H1 (cell line): ENCODE measurements around the gene IL1RAP. TPM values are rescaled to one million over a fixed set of nuclear protein-coding genes. Genes with fewer than 3 reads are reported as not detected.

ENCODE experiments used
- CTCF ChIA-PET: fragments of 300-600 bp; sonication (Branson Sonifier 250); formaldehyde crosslinking; loops from one replicate; lab custom pipeline; 2021; ENCODE audit not compliant: partially characterized antibody; lab: Charles Lee
- POLR2A ChIA-PET: fragments of 300-600 bp; sonication (Branson Sonifier 250); formaldehyde crosslinking; loops from one replicate; lab custom pipeline; 2021; ENCODE audit warnings: inconsistent platforms; ENCODE audit not compliant: partially characterized antibody; lab: Charles Lee
- DNase-seq, 2 experiments: peaks; one replicate each; pipeline versions ENCODE4 v3.0.0 to v3.0.0-alpha.2; 2010 to 2022; ENCODE audit warnings: low spot score in 2 of 2, low read depth in 1 of 2, mixed read lengths in 1 of 2
- FAIRE-seq: peaks from 2 replicates; lab custom pipeline; 2011; peaks lifted over from hg19 to GRCh38; lab: Jason Lieb, UNC
- H2AFZ ChIP-seq: 2 replicates; pipeline ENCODE4 v1.8.1; 2012; ENCODE audit warnings: low read length, inconsistent platforms
- H2AK5ac ChIP-seq: 2 replicates; pipeline ENCODE4 v1.6.1; 2013; ENCODE audit warnings: low read depth, low read length
- H2BK120ac ChIP-seq: replicated peaks from 2 replicates; pipeline ENCODE3; 2013; ENCODE audit warnings: low read depth, low read length, inconsistent platforms
- H2BK12ac ChIP-seq: 2 replicates; pipeline ENCODE4 v1.6.1; 2013; ENCODE audit warnings: low read depth, low read length
- H2BK15ac ChIP-seq: 2 replicates; pipeline ENCODE4 v1.6.1; 2013; ENCODE audit warnings: low read length
- H2BK20ac ChIP-seq: 2 replicates; pipeline ENCODE4 v1.6.1; 2013; ENCODE audit warnings: low read length
- H2BK5ac ChIP-seq: 2 replicates; pipeline ENCODE4 v1.6.1; 2013; ENCODE audit warnings: low read depth, low read length
- H3K14ac ChIP-seq: 2 replicates; pipeline ENCODE4 v1.6.1; 2013; ENCODE audit warnings: inconsistent platforms; ENCODE audit not compliant: insufficient read length
- H3K18ac ChIP-seq: 2 replicates; pipeline ENCODE4 v1.6.1; 2013; ENCODE audit warnings: low read length; ENCODE audit errors: extremely low read depth
- H3K23ac ChIP-seq: 2 replicates; pipeline ENCODE4 v1.6.1; 2013; ENCODE audit warnings: inconsistent platforms; ENCODE audit not compliant: insufficient read length
- H3K23me2 ChIP-seq: 2 replicates; pipeline ENCODE4 v1.6.1; 2013; ENCODE audit warnings: low read depth, low read length
- H3K27ac ChIP-seq: 2 replicates; pipeline ENCODE4 v1.6.1; 2011; ENCODE audit warnings: low read depth, low read length, inconsistent platforms
- H3K27me3 ChIP-seq, 4 experiments: replicated peaks in 1 of 4; 1 replicate in 1 of 4; 2 replicates in 3 of 4; pipeline versions ENCODE4 v1.6.1 to v1.8.1; 2011 to 2013; ENCODE audit warnings: low read length in 3 of 4, mild to moderate bottlenecking in 3 of 4, inconsistent platforms in 2 of 4, mixed read lengths in 2 of 4, moderate library complexity in 1 of 4; ENCODE audit not compliant: control insufficient read depth in 3 of 4, insufficient read depth in 3 of 4; ENCODE audit errors: extremely low read depth in 1 of 4
- H3K36me3 ChIP-seq, 4 experiments: 2 replicates each; pipeline versions ENCODE4 v1.6.1 to v1.8.1; 2011 to 2013; ENCODE audit warnings: mild to moderate bottlenecking in 4 of 4, low read length in 3 of 4, moderate library complexity in 2 of 4, control low read depth in 1 of 4, inconsistent platforms in 1 of 4; ENCODE audit not compliant: insufficient read depth in 4 of 4, control insufficient read depth in 2 of 4
- H3K4ac ChIP-seq: replicated peaks from 2 replicates; pipeline ENCODE3; 2013; ENCODE audit warnings: low read length, low read depth, mixed read lengths, inconsistent platforms; ENCODE audit not compliant: insufficient read length
- H3K4me1 ChIP-seq, 4 experiments: replicated peaks in 1 of 4; 1 replicate in 1 of 4; 2 replicates in 3 of 4; pipeline versions ENCODE4 v1.6.1 to v1.8.1; 2011 to 2013; ENCODE audit warnings: low read length in 3 of 4, inconsistent platforms in 2 of 4, mixed read lengths in 1 of 4; ENCODE audit not compliant: insufficient read depth in 4 of 4, control insufficient read depth in 3 of 4
- H3K4me2 ChIP-seq, 2 experiments: 2 replicates each; pipeline versions ENCODE4 v1.6.1 to v1.8.1; 2011 to 2013; ENCODE audit warnings: low read depth in 2 of 2, low read length in 2 of 2, control low read depth in 1 of 2, inconsistent platforms in 1 of 2, mild to moderate bottlenecking in 1 of 2; ENCODE audit not compliant: insufficient read depth in 1 of 2
- H3K4me3 ChIP-seq, 4 experiments: fragments of 200-600, 300-600 bp in 1 of 4; sonication (generic), shearing (Covaris generic), sonication (Bioruptor Twin) in 1 of 4; 2 replicates each; pipeline versions ENCODE4 v1.5.1 to v1.8.1; 2011 to 2016; ENCODE audit warnings: low read length in 4 of 4, low read depth in 3 of 4, control low read depth in 2 of 4, inconsistent platforms in 2 of 4, mild to moderate bottlenecking in 2 of 4, mixed read lengths in 1 of 4, moderate library complexity in 1 of 4; ENCODE audit not compliant: insufficient read depth in 2 of 4; ENCODE audit errors: extremely low read depth in 1 of 4
- H3K56ac ChIP-seq: replicated peaks from 2 replicates; pipeline ENCODE3; 2013; ENCODE audit warnings: low read depth, mild to moderate bottlenecking, mixed read lengths, low read length, inconsistent platforms; ENCODE audit not compliant: insufficient read length
- H3K79me1 ChIP-seq: 2 replicates; pipeline ENCODE4 v1.6.1; 2013; ENCODE audit warnings: low read depth, low read length, control low read depth
- H3K79me2 ChIP-seq, 2 experiments: 2 replicates each; pipeline versions ENCODE4 v1.6.1 to v1.8.1; 2012 to 2013; ENCODE audit warnings: low read length in 2 of 2, mild to moderate bottlenecking in 2 of 2, inconsistent platforms in 1 of 2; ENCODE audit not compliant: insufficient read depth in 2 of 2, control insufficient read depth in 1 of 2
- H3K9ac ChIP-seq, 4 experiments: replicated peaks in 1 of 4; 1 replicate in 1 of 4; 2 replicates in 3 of 4; pipeline versions ENCODE4 v1.6.1 to v1.8.1; 2011 to 2013; ENCODE audit warnings: low read depth in 3 of 4, low read length in 3 of 4, control low read depth in 2 of 4, mild to moderate bottlenecking in 2 of 4, moderate library complexity in 2 of 4, inconsistent platforms in 1 of 4; ENCODE audit errors: extremely low read depth in 1 of 4
- H3K9me3 ChIP-seq, 2 experiments: 2 replicates each; pipeline versions ENCODE4 v1.6.1 to v1.8.1; 2012 to 2013; ENCODE audit warnings: mild to moderate bottlenecking in 2 of 2, moderate library complexity in 2 of 2, control low read depth in 1 of 2, inconsistent platforms in 1 of 2, low read depth in 1 of 2, low read length in 1 of 2, mixed read lengths in 1 of 2; ENCODE audit not compliant: insufficient read depth in 2 of 2
- H4K20me1 ChIP-seq, 2 experiments: replicated peaks in 1 of 2; 2 replicates each; pipeline versions ENCODE3 to v1.8.1; 2011 to 2013; ENCODE audit warnings: inconsistent platforms in 2 of 2, low read length in 2 of 2, mild to moderate bottlenecking in 1 of 2; ENCODE audit not compliant: insufficient read depth in 2 of 2, control insufficient read depth in 1 of 2
- H4K5ac ChIP-seq: 2 replicates; pipeline ENCODE4 v1.6.1; 2013; ENCODE audit warnings: low read length, low read depth, mixed read lengths, inconsistent platforms; ENCODE audit not compliant: insufficient read length
- H4K8ac ChIP-seq: 2 replicates; pipeline ENCODE4 v1.8.0; 2013; ENCODE audit warnings: mild to moderate bottlenecking, moderate library complexity, low read length, inconsistent platforms; ENCODE audit not compliant: insufficient read depth; ENCODE audit errors: extremely low read depth
- H4K91ac ChIP-seq: replicated peaks from 2 replicates; pipeline ENCODE3; 2013; ENCODE audit warnings: low read length, mixed read lengths, inconsistent platforms; ENCODE audit not compliant: insufficient read length
- CBX5 ChIP-seq: fragments of 300-800, 300-1000 bp; sonication (generic); IDR thresholded peaks from 2 replicates; pipeline ENCODE4 v1.7.1; 2016; ENCODE audit warnings: antibody characterized with exemption, low read length, low read depth
- CHD2 ChIP-seq: IDR thresholded peaks from 2 replicates; pipeline ENCODE4 v1.6.1; 2012; ENCODE audit warnings: low read length, improper control_type of control experiment
- CREB1 ChIP-seq: IDR thresholded peaks from 2 replicates; pipeline ENCODE4 v1.6.1; 2012; ENCODE audit warnings: inconsistent platforms
- KDM1A ChIP-seq: fragments of 200-600, 300-600 bp; sonication (generic); IDR thresholded peaks from 2 replicates; pipeline ENCODE4 v1.7.1; 2016; ENCODE audit warnings: mild to moderate bottlenecking, low read length, borderline replicate concordance
- MAX ChIP-seq: IDR thresholded peaks from 2 replicates; pipeline ENCODE4 v1.6.1; 2012; ENCODE audit warnings: inconsistent platforms
- POLR2A ChIP-seq, 2 experiments: IDR thresholded peaks; 1 replicate in 1 of 2; 2 replicates in 1 of 2; pipeline ENCODE4 v1.6.1; 2011; ENCODE audit warnings: low read depth in 2 of 2, low read length in 2 of 2, mild to moderate bottlenecking in 2 of 2; ENCODE audit errors: control extremely low read depth in 1 of 2
- RFX5 ChIP-seq: IDR thresholded peaks from 2 replicates; pipeline ENCODE4 v1.6.1; 2011; ENCODE audit warnings: low read depth, low read length, improper control_type of control experiment, borderline replicate concordance
- RNF2 ChIP-seq: fragments of 200-900, 300-1000 bp; sonication (generic); IDR thresholded peaks from 2 replicates; pipeline ENCODE4 v1.7.1; 2016; ENCODE audit warnings: borderline replicate concordance, low read depth, mild to moderate bottlenecking, antibody characterized with exemption, low read length; ENCODE audit not compliant: poor library complexity, severe bottlenecking; ENCODE audit errors: missing control alignments
- RXRA ChIP-seq: IDR thresholded peaks from 2 replicates; pipeline ENCODE4 v1.6.1; 2011; ENCODE audit warnings: low read depth, mild to moderate bottlenecking, low read length, moderate library complexity; ENCODE audit not compliant: insufficient read depth
- SP4 ChIP-seq: IDR thresholded peaks from 2 replicates; pipeline ENCODE4 v1.6.1; 2012; ENCODE audit warnings: low read length, inconsistent platforms
- TEAD4 ChIP-seq: IDR thresholded peaks from 2 replicates; pipeline ENCODE4 v1.6.1; 2012; ENCODE audit warnings: low read depth, low read length, inconsistent platforms, mixed read lengths
- USF2 ChIP-seq: IDR thresholded peaks from 2 replicates; pipeline ENCODE4 v1.6.1; 2011; ENCODE audit warnings: low read length, improper control_type of control experiment
- WGBS, 2 experiments: shearing (Covaris generic) in 1 of 2; methylation state at CpG; one replicate each; pipeline versions ENCODE4 v1.1.6 to v1.1.7; 2013 to 2015; ENCODE audit warnings: low lambda C conversion rate in 2 of 2, mixed read lengths in 2 of 2, inconsistent platforms in 1 of 2, low coverage in 1 of 2, missing lambda C conversion rate in 1 of 2; ENCODE audit not compliant: insufficient replicate concordance in 2 of 2, insufficient coverage in 1 of 2, insufficient read length in 1 of 2; ENCODE audit errors: extremely low coverage in 1 of 2, missing lambda C conversion rate in 1 of 2; 5-methylcytosine and 5-hydroxymethylcytosine counted together
- polyA plus RNA-seq, 7 experiments: library from polyadenylated mRNA; depleted of rRNA in 3 of 7; stranded (reverse) in 5 of 7; unstranded in 2 of 7; fragments of >200 nt in 5 of 7; fragments of 200-250 nt in 2 of 7; gene quantifications; 1 replicate in 5 of 7; 2 replicates in 1 of 7; 4 replicates in 1 of 7; pipeline versions ENCODE4 v1.2.1 to v1.2.3, GENCODE V29; 2011 to 2013; ENCODE audit warnings: missing spikeins in 2 of 7, mixed read lengths in 2 of 7
- total RNA-seq: library from RNA; stranded (reverse); fragmentation: NEBNext Ultra II Directional; extraction: Animal tissue kit (Norgen Biotek cat#: 25700); gene quantifications from 2 replicates; pipeline ENCODE4 v1.2.1, GENCODE V29; 2021

Gene IL1RAP
- total and polyA plus RNA-seq, 2 of the 8 experiments (the other 6 are each of a cell fraction or from before 2014, with no cell fraction given): 2.4 to 3.9 TPM

GRCh38 chr3:190533511-190534281 is 19.8 kb downstream of the IL1RAP start:
- H2AFZ ChIP-seq: no peak overlapping the region
- TF ChIP-seq USF2 (no peak), CHD2 (no peak), TEAD4 (no peak), KDM1A (no peak), CBX5 (no peak), CREB1 (no peak), POLR2A (IDR thresholded peaks at IDR 0.05; ENCODE audit: control extremely low read depth in 1 of 2, low read depth in 2 of 2, low read length in 2 of 2) (no peak), RNF2 (no peak), MAX (no peak), SP4 (no peak), RXRA (no peak), RFX5 (no peak)
- no peak overlapping the region for H2BK12ac ChIP-seq
- no peak overlapping the region for H3K23ac ChIP-seq
- H2BK20ac ChIP-seq: no peak overlapping the region
- H3K4me3 ChIP-seq: no peak overlapping the region
- ChIA-PET POLR2A (no interaction called here), CTCF (interaction anchor here (0.6 to 1.3 kb wide), 8 partner anchors 12 to 365 kb away, joined by 3 to 4 read pairs (median 3); partner anchors contain the start of gene IL1RAP)
- H3K23me2 ChIP-seq: no peaks in the 10 kb centered on the region
- no peaks in the 10 kb centered on the region for H3K79me1 ChIP-seq
- no peak for FAIRE-seq
- H3K56ac ChIP-seq: no peak overlapping the region
- 85% methylated on average over 13 of the region's 13 CpGs; no CpG with 5 or more reads in 1 of the 2 experiments for WGBS, 2 experiments
- H3K14ac ChIP-seq: no peak overlapping the region
- H4K5ac ChIP-seq: no peak overlapping the region
- H2BK5ac ChIP-seq: no peak overlapping the region
- H3K36me3 ChIP-seq: no peaks in the 10 kb centered on the region
- H3K79me2 ChIP-seq: no peaks in the 10 kb centered on the region
- DNase-seq: no peak
- no peak overlapping the region for H4K91ac ChIP-seq
- peaks cover 0 to 4% (median under 1%) of the 10 kb centered on the region in 4 experiments; a peak in 4 of 7 replicates for H3K27me3 ChIP-seq
- no peak overlapping the region for H3K4me2 ChIP-seq
- no peak overlapping the region for H2BK15ac ChIP-seq
- H3K4me1 ChIP-seq: peaks cover 0 to 5% (median 2%) of the 10 kb centered on the region in 4 experiments; a peak in 2 of 7 replicates
- H3K18ac ChIP-seq: no peak overlapping the region
- no peak overlapping the region for H4K8ac ChIP-seq
- no peak overlapping the region for H3K27ac ChIP-seq
- H3K4ac ChIP-seq: no peak overlapping the region
- no peaks in the 10 kb centered on the region for H4K20me1 ChIP-seq
- no peak overlapping the region for H3K9ac ChIP-seq
- no peak overlapping the region for H2AK5ac ChIP-seq
- no peaks in the 10 kb centered on the region for H3K9me3 ChIP-seq
- H2BK120ac ChIP-seq: no peak overlapping the region
